Measurements from ENCODE around the gene THUMPD3. TPM values are rescaled to one million over a fixed set of nuclear protein-coding genes. Genes with fewer than 3 reads are reported as not detected.

THUMPD3 gene
- total and polyA plus RNA-seq, 2 of the 13 experiments (the other 11 are each of a cell fraction or from before 2014, with no cell fraction given) = 31.2 to 44.1 TPM

DNA sequence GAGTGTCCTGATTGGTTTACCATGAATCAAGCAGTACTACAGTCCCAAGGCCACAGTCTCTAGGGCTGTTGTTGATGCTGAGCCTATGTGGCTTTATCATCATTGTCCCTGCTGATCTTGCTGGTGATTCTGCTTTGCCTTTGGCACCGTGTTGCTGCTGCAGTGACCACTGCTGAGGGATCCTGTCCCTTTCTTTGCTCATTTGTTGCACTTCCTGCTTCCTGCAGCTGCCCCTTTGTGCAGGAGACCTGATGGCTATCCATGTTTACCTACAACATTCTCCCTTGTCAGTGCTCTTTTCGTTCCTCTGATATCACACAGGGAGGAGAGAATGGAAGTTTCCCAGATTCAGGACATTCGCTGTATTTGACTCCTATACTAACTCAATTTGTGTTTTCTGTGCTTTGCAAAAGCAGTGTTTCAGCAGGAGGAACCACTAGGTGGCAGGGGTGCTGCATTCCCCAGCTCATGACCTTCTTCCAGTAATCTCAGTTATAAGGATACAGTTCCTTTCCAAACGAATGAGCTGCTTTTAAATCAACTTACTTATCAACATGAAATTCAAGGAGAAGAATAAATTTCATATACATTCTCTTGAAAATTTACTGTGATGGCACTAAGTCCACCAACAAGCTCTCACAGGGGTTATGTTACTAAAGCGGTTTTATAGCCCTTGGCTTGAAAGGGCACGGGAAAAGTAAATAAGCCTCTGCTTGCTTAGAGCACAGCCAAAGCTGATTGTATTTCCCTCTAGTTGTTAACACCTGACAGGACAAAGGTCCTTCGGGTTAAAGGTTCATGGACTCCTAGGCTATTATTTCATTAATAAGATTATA, 9.7 kb upstream of the THUMPD3 start (continued):
- TF ChIP-seq NCOA1 (CRISPR knock-in tag; IDR thresholded peaks at IDR 0.05) (no peak), ZNF557 (CRISPR knock-in tag; IDR thresholded peaks at IDR 0.05) (no peak), FIP1L1 (IDR thresholded peaks at IDR 0.05; ENCODE audit: borderline replicate concordance, insufficient read depth, low read depth, low read length) (no peak), SPEN (CRISPR knock-in tag; IDR thresholded peaks at IDR 0.05; ENCODE audit: low read depth) (no peak), HCFC1 (IDR thresholded peaks at IDR 0.05; ENCODE audit: low read depth, low read length) (no peak), TGIF2 (CRISPR knock-in tag; IDR thresholded peaks at IDR 0.05) (peak; percentile 51; the same call in 1 of the 2 replicates), PLRG1 (conservative IDR thresholded peaks at IDR 0.05) (no peak), HNF4A (CRISPR knock-in tag; IDR thresholded peaks at IDR 0.05) (peak; percentile 89), GABPB1 (CRISPR knock-in tag; IDR thresholded peaks at IDR 0.05) (peak; percentile 43; the same call in 1 of the 2 replicates), SMC3 (IDR thresholded peaks at IDR 0.05; ENCODE audit: low read length) (peak; percentile 72), ADNP (CRISPR knock-in tag; IDR thresholded peaks at IDR 0.05) (no peak), FOSL1 (CRISPR knock-in tag; IDR thresholded peaks at IDR 0.05; ENCODE audit: borderline replicate concordance) (no peak), CHD2 (IDR thresholded peaks at IDR 0.05; ENCODE audit: low read depth, low read length) (no peak), SOX5 (CRISPR knock-in tag; IDR thresholded peaks at IDR 0.05; ENCODE audit: borderline replicate concordance) (peak; percentile 72), ZNF501 (CRISPR knock-in tag; IDR thresholded peaks at IDR 0.05) (peak; percentile 65; the same call in 1 of the 2 replicates), ZBTB3 (CRISPR knock-in tag; IDR thresholded peaks at IDR 0.05; ENCODE audit: borderline replicate concordance, low read depth) (0 out of 2 replicates have a peak, but pooled peaks have one; percentile 33), REXO4 (CRISPR knock-in tag; IDR thresholded peaks at IDR 0.05; ENCODE audit: borderline replicate concordance) (no peak), RXRB (CRISPR knock-in tag; IDR thresholded peaks at IDR 0.05; ENCODE audit: borderline replicate concordance) (peak; percentile 78), ZNF709 (CRISPR knock-in tag; IDR thresholded peaks at IDR 0.05) (no peak), AHR (CRISPR knock-in tag; IDR thresholded peaks at IDR 0.05) (no peak), TBL1XR1 (IDR thresholded peaks at IDR 0.05; ENCODE audit: borderline replicate concordance, low read length, partially characterized antibody) (no peak), ZMYM4 (CRISPR knock-in tag; IDR thresholded peaks at IDR 0.05) (peak; percentile 70), ELF4 (CRISPR knock-in tag; IDR thresholded peaks at IDR 0.05; ENCODE audit: borderline replicate concordance) (no peak), ZNF607 (CRISPR knock-in tag; IDR thresholded peaks at IDR 0.05; ENCODE audit: borderline replicate concordance) (no peak)
- TF ChIP-seq, protein P1, sequence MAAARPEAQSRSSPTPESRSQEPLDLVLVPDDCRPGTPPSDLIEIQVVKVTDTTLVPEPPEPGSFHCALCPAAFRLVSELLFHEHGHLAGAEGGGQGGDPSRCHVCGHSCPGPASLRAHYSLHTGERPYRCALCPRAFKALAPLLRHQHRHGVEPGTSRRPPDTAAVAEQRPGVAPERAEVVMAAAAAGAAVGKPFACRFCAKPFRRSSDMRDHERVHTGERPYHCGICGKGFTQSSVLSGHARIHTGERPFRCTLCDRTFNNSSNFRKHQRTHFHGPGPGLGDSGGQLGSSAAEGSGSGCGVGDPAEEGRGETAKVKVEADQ (CRISPR knock-in tag; IDR thresholded peaks at IDR 0.05; ENCODE audit: borderline replicate concordance) = no peak
- TF ChIP-seq, protein P2, sequence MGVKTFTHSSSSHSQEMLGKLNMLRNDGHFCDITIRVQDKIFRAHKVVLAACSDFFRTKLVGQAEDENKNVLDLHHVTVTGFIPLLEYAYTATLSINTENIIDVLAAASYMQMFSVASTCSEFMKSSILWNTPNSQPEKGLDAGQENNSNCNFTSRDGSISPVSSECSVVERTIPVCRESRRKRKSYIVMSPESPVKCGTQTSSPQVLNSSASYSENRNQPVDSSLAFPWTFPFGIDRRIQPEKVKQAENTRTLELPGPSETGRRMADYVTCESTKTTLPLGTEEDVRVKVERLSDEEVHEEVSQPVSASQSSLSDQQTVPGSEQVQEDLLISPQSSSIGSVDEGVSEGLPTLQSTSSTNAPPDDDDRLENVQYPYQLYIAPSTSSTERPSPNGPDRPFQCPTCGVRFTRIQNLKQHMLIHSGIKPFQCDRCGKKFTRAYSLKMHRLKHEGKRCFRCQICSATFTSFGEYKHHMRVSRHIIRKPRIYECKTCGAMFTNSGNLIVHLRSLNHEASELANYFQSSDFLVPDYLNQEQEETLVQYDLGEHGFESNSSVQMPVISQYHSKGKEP (CRISPR knock-in tag; IDR thresholded peaks at IDR 0.05) = no peak
- TF ChIP-seq, protein P3, sequence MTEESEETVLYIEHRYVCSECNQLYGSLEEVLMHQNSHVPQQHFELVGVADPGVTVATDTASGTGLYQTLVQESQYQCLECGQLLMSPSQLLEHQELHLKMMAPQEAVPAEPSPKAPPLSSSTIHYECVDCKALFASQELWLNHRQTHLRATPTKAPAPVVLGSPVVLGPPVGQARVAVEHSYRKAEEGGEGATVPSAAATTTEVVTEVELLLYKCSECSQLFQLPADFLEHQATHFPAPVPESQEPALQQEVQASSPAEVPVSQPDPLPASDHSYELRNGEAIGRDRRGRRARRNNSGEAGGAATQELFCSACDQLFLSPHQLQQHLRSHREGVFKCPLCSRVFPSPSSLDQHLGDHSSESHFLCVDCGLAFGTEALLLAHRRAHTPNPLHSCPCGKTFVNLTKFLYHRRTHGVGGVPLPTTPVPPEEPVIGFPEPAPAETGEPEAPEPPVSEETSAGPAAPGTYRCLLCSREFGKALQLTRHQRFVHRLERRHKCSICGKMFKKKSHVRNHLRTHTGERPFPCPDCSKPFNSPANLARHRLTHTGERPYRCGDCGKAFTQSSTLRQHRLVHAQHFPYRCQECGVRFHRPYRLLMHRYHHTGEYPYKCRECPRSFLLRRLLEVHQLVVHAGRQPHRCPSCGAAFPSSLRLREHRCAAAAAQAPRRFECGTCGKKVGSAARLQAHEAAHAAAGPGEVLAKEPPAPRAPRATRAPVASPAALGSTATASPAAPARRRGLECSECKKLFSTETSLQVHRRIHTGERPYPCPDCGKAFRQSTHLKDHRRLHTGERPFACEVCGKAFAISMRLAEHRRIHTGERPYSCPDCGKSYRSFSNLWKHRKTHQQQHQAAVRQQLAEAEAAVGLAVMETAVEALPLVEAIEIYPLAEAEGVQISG (CRISPR knock-in tag; IDR thresholded peaks at IDR 0.05) = peak; percentile 26; the same call in 1 of the 2 replicates

All from HepG2 (cell line).